ENCODE data around the gene GALNT1.

DNA sequence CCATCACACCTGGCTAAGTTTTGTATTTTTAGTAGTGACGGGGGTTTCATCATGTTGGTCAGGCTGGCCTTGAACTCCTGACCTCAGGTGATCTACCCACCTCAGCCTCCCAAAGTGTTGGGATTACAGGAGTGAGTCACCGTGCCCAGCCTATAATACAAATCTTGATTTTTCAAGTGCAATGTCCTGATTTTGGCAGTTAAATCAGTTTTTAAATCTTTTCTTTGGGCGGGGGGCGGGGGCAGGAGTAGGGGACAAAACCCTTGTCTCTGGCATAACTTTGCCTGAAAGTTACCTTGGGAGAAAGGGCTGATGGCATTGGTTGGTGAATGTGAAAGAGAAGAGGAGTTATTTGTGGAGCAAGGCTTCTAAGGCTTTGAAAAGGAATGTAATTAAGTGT is 12.3 kb downstream of the GALNT1 start:
- TF ChIP-seq, protein P1, sequence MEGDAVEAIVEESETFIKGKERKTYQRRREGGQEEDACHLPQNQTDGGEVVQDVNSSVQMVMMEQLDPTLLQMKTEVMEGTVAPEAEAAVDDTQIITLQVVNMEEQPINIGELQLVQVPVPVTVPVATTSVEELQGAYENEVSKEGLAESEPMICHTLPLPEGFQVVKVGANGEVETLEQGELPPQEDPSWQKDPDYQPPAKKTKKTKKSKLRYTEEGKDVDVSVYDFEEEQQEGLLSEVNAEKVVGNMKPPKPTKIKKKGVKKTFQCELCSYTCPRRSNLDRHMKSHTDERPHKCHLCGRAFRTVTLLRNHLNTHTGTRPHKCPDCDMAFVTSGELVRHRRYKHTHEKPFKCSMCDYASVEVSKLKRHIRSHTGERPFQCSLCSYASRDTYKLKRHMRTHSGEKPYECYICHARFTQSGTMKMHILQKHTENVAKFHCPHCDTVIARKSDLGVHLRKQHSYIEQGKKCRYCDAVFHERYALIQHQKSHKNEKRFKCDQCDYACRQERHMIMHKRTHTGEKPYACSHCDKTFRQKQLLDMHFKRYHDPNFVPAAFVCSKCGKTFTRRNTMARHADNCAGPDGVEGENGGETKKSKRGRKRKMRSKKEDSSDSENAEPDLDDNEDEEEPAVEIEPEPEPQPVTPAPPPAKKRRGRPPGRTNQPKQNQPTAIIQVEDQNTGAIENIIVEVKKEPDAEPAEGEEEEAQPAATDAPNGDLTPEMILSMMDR (optimal IDR thresholded peaks at IDR 0.05 in 1 of 3, IDR thresholded peaks at IDR 0.05 in 1 of 3, conservative IDR thresholded peaks at IDR 0.05 in 1 of 3; ENCODE audit: extremely low read depth in 1 of 3, insufficient read depth in 2 of 3, low read length in 3 of 3), result no peak
- no peak for TF ChIP-seq EZH2 (IDR thresholded peaks at IDR 0.05; ENCODE audit: low read length)

Measured in keratinocyte (primary cell).